Neuronal stem cell (in vitro differentiated cells): ENCODE results near the gene ZBTB46.

Source experiments
- DNase-seq: peaks from one replicate; pipeline ENCODE4 v3.0.0-alpha.2; 2013; ENCODE audit warnings: low spot score
- H2AFZ ChIP-seq: one replicate; pipeline ENCODE4 v1.6.1; 2013; ENCODE audit warnings: mild to moderate bottlenecking, low read length, inconsistent platforms
- H2AK5ac ChIP-seq: 2 replicates; pipeline ENCODE4 v1.6.1; 2013; ENCODE audit warnings: low read depth, mild to moderate bottlenecking, inconsistent platforms, low read length, moderate library complexity, mixed read lengths
- H2BK120ac ChIP-seq: 2 replicates; pipeline ENCODE4 v1.6.1; 2013; ENCODE audit warnings: low read depth, mild to moderate bottlenecking, inconsistent platforms, low read length, moderate library complexity, mixed read lengths
- H2BK12ac ChIP-seq: one replicate; pipeline ENCODE4 v1.6.1; 2013; ENCODE audit warnings: low read length, inconsistent platforms
- H2BK15ac ChIP-seq: 2 replicates; pipeline ENCODE4 v1.6.1; 2013; ENCODE audit warnings: mild to moderate bottlenecking, low read length, inconsistent platforms, mixed read lengths
- H2BK5ac ChIP-seq: one replicate; pipeline ENCODE4 v1.6.1; 2013; ENCODE audit warnings: inconsistent platforms, mild to moderate bottlenecking, low read length, moderate library complexity
- H3K14ac ChIP-seq: one replicate; pipeline ENCODE4 v1.6.1; 2013; ENCODE audit warnings: low read length, inconsistent platforms
- H3K18ac ChIP-seq: 2 replicates; pipeline ENCODE4 v1.6.1; 2013; ENCODE audit warnings: low read length, inconsistent platforms
- H3K23ac ChIP-seq: 2 replicates; pipeline ENCODE4 v1.6.1; 2013; ENCODE audit warnings: low read depth, mild to moderate bottlenecking, mixed read lengths, low read length, inconsistent platforms; ENCODE audit not compliant: poor library complexity
- H3K27ac ChIP-seq: replicated peaks from 3 replicates; pipeline ENCODE4 v1.5.1; 2013; ENCODE audit warnings: low read length, inconsistent platforms
- H3K27me3 ChIP-seq, 3 experiments: 2 replicates each; pipeline ENCODE4 v1.6.1; 2013; ENCODE audit warnings: low read length in 3 of 3, mild to moderate bottlenecking in 2 of 3, inconsistent platforms in 1 of 3, low read depth in 1 of 3, mixed read lengths in 1 of 3, moderate library complexity in 1 of 3; ENCODE audit not compliant: control insufficient read depth in 3 of 3, insufficient read depth in 3 of 3
- H3K36me3 ChIP-seq, 2 donors: replicated peaks in 1 of 2; 2 replicates each; pipeline ENCODE4 v1.6.1; 2013; ENCODE audit warnings: low read length in 2 of 2; ENCODE audit not compliant: control insufficient read depth in 2 of 2, insufficient read depth in 2 of 2
- H3K4ac ChIP-seq: 2 replicates; pipeline ENCODE4 v1.6.1; 2013; ENCODE audit warnings: inconsistent platforms, mild to moderate bottlenecking, low read length, moderate library complexity
- H3K4me1 ChIP-seq, 2 donors: 1 replicate in 1 of 2; 2 replicates in 1 of 2; pipeline ENCODE4 v1.6.1; 2013; ENCODE audit warnings: low read length in 2 of 2, low read depth in 1 of 2; ENCODE audit not compliant: control insufficient read depth in 2 of 2, insufficient read depth in 1 of 2
- H3K4me2 ChIP-seq: one replicate; pipeline ENCODE4 v1.6.1; 2013; ENCODE audit warnings: mild to moderate bottlenecking, low read length, inconsistent platforms; ENCODE audit not compliant: insufficient read depth, poor library complexity, severe bottlenecking
- H3K4me3 ChIP-seq, 2 donors: 2 replicates each; pipeline ENCODE4 v1.5.1; 2013; ENCODE audit warnings: low read length in 2 of 2, mild to moderate bottlenecking in 2 of 2, inconsistent platforms in 1 of 2, moderate library complexity in 1 of 2
- H3K79me1 ChIP-seq: one replicate; pipeline ENCODE4 v1.6.1; 2013; ENCODE audit warnings: low read depth, mild to moderate bottlenecking, inconsistent platforms, low read length, moderate library complexity
- H3K9ac ChIP-seq: one replicate; pipeline ENCODE4 v1.6.1; 2013; ENCODE audit warnings: mild to moderate bottlenecking, low read depth, low read length, inconsistent platforms; ENCODE audit not compliant: poor library complexity
- H3K9me3 ChIP-seq, 2 donors: replicated peaks in 1 of 2; 2 replicates each; pipeline versions ENCODE3 to v1.6.1; 2013; ENCODE audit warnings: low read length in 2 of 2, mild to moderate bottlenecking in 2 of 2, inconsistent platforms in 1 of 2, low read depth in 1 of 2, mixed read lengths in 1 of 2, moderate library complexity in 1 of 2; ENCODE audit not compliant: control insufficient read depth in 2 of 2, insufficient read depth in 1 of 2
- H4K8ac ChIP-seq: one replicate; pipeline ENCODE4 v1.6.1; 2013; ENCODE audit warnings: low read depth, mild to moderate bottlenecking, inconsistent platforms, low read length, moderate library complexity
- H4K91ac ChIP-seq: one replicate; pipeline ENCODE4 v1.6.1; 2013; ENCODE audit warnings: low read length, low read depth, mild to moderate bottlenecking, inconsistent platforms; ENCODE audit not compliant: poor library complexity
- WGBS, 2 donors: extraction: QIAGEN DNeasy Blood & Tissue Kit; methylation state at CpG; one replicate each; pipeline ENCODE4 v1.1.7; 2013; ENCODE audit warnings: missing lambda C conversion rate in 2 of 2, mixed read lengths in 1 of 2; ENCODE audit not compliant: insufficient read length in 2 of 2, insufficient replicate concordance in 1 of 2; ENCODE audit errors: extremely low coverage in 2 of 2; 5-methylcytosine and 5-hydroxymethylcytosine counted together

Gene ZBTB46

GRCh38 chr20:63829945-63830835 is 874 bp downstream of the ZBTB46 start:
- Histone ChIP-seq H3K27ac (no peak overlapping the region), H3K4me2 (peak overlapping the region; percentile 74), H3K79me1 (peaks cover 4% of the 10 kb centered on the region), H2AFZ (peak overlapping the region; percentile 77), H3K27me3 (peaks cover 0 to 31% (median 10%) of the 10 kb centered on the region in 3 experiments), H3K14ac (peak overlapping the region; percentile 3), H3K4ac (no peak overlapping the region), H3K4me3 (peak overlapping the region; percentile 82 to 85), H3K23ac (no peak overlapping the region), H3K4me1 (peaks cover 21 to 31% of the 10 kb centered on the region in 2 donors), H2BK15ac (no peak overlapping the region), H2BK120ac (no peak overlapping the region), H4K8ac (no peak overlapping the region), H2BK5ac (no peak overlapping the region), H3K18ac (peak overlapping the region; percentile 30), H2AK5ac (no peak overlapping the region), H2BK12ac (no peak overlapping the region), H4K91ac (no peak overlapping the region), H3K9me3 (no peaks in the 10 kb centered on the region), H3K9ac (no peak overlapping the region), H3K36me3 (peaks cover 0 to 10% of the 10 kb centered on the region in 2 donors)
- DNase-seq, result no peak
- WGBS, 2 donors, result no CpG with 5 or more reads among the region's 99 CpGs

- no peak overlapping the region for H2BK15ac ChIP-seq
- H3K23ac ChIP-seq, result no peak overlapping the region
- no peak overlapping the region for H3K18ac ChIP-seq
- no peak overlapping the region for H3K14ac ChIP-seq
- H2BK12ac ChIP-seq, result no peak overlapping the region
- no peak for DNase-seq
- H2AFZ ChIP-seq, result no peak overlapping the region
- peaks cover 4% of the 10 kb centered on the region for H3K79me1 ChIP-seq
- H3K9ac ChIP-seq, result no peak overlapping the region
- H4K91ac ChIP-seq, result no peak overlapping the region
- no peak overlapping the region for H2AK5ac ChIP-seq
- no CpG with 5 or more reads among the region's 10 CpGs for WGBS, 2 donors
- H3K9me3 ChIP-seq, result no peaks in the 10 kb centered on the region
- no peak overlapping the region for H4K8ac ChIP-seq
- peaks cover 19 to 25% of the 10 kb centered on the region in 2 donors for H3K4me1 ChIP-seq
- no peak overlapping the region for H2BK5ac ChIP-seq
- H2BK120ac ChIP-seq, result no peak overlapping the region
- H3K4me2 ChIP-seq, result peak overlapping the region; percentile 74
- no peak overlapping the region for H3K27ac ChIP-seq
- peak overlapping the region; percentile 82 to 85 for H3K4me3 ChIP-seq
- no peak overlapping the region for H3K4ac ChIP-seq
- H3K27me3 ChIP-seq, result peaks cover 0 to 31% (median 10%) of the 10 kb centered on the region in 3 experiments
- H3K36me3 ChIP-seq, result peaks cover 0 to 10% of the 10 kb centered on the region in 2 donors
These were observed 1.5 kb downstream of the ZBTB46 start for GRCh38 chr20:63829603-63829944.

GRCh38 chr20:63828951-63829350 is 2.1 kb downstream of the ZBTB46 start:
- Histone ChIP-seq H4K91ac (no peak overlapping the region), H3K14ac (no peak overlapping the region), H3K27me3 (peaks cover 0 to 31% (median 10%) of the 10 kb centered on the region in 3 experiments), H2BK15ac (no peak overlapping the region), H3K36me3 (peaks cover 0 to 13% of the 10 kb centered on the region in 2 donors), H4K8ac (no peak overlapping the region), H3K27ac (no peak overlapping the region), H3K4me2 (no peak overlapping the region), H3K4ac (no peak overlapping the region), H3K18ac (no peak overlapping the region), H2BK120ac (no peak overlapping the region), H3K9ac (no peak overlapping the region), H2BK12ac (no peak overlapping the region), H2AFZ (no peak overlapping the region), H2AK5ac (no peak overlapping the region), H3K79me1 (peaks cover 4% of the 10 kb centered on the region), H3K4me3 (peak overlapping the region in 1 of 2 donors; percentile 85), H3K23ac (no peak overlapping the region), H2BK5ac (no peak overlapping the region), H3K9me3 (no peaks in the 10 kb centered on the region), H3K4me1 (peaks cover 13 to 19% of the 10 kb centered on the region in 2 donors)
- DNase-seq, result no peak
- WGBS, 2 donors, result no CpG with 5 or more reads among the region's 10 CpGs

- DNase-seq, result no peak
- Histone ChIP-seq H3K4me1 (peaks cover 13 to 15% of the 10 kb centered on the region in 2 donors), H3K27me3 (peaks cover 0 to 31% (median 10%) of the 10 kb centered on the region in 3 experiments), H4K8ac (no peak overlapping the region), H2BK15ac (no peak overlapping the region), H3K9ac (peak overlapping the region; percentile 64), H3K23ac (peak overlapping the region; percentile 67), H2AK5ac (no peak overlapping the region), H2BK120ac (no peak overlapping the region), H3K14ac (no peak overlapping the region), H3K4me3 (no peak overlapping the region), H3K18ac (peak overlapping the region; percentile 27), H2BK5ac (no peak overlapping the region), H3K4me2 (no peak overlapping the region), H3K36me3 (peaks cover 0 to 18% of the 10 kb centered on the region in 2 donors), H3K79me1 (peaks cover 4% of the 10 kb centered on the region), H2AFZ (no peak overlapping the region), H3K27ac (no peak overlapping the region), H3K4ac (no peak overlapping the region), H4K91ac (no peak overlapping the region), H3K9me3 (no peaks in the 10 kb centered on the region), H2BK12ac (no peak overlapping the region)
- WGBS, 2 donors, result no CpG with 5 or more reads among the region's 14 CpGs
These were observed 2.5 kb downstream of the ZBTB46 start for GRCh38 chr20:63828545-63828944.
